DND-41 (cell line): ENCODE data around the gene CEMIP2.

Source experiments
- ATAC-seq: fragments of 200-7000 bp; cut with Tn5 transposase; 3 replicates; pipeline ENCODE4 v1.9.1; 2021; ENCODE audit warnings: low read depth; ENCODE audit not compliant: insufficient read depth
- DNase-seq: peaks from one replicate; pipeline ENCODE4 v3.0.0-alpha.2; 2020
- H2AFZ ChIP-seq: 2 replicates; pipeline ENCODE4 v1.6.0; 2012; ENCODE audit warnings: low read depth, low read length
- H3K27ac ChIP-seq: 2 replicates; pipeline ENCODE4 v1.5.1; 2012; ENCODE audit warnings: low read length, inconsistent platforms
- H3K27me3 ChIP-seq: fragments of 200-600 bp; sonication (generic); 2 replicates; pipeline ENCODE4 v1.6.0; 2012; ENCODE audit warnings: low read length, mild to moderate bottlenecking, inconsistent platforms; ENCODE audit not compliant: insufficient read depth, poor library complexity
- H3K36me3 ChIP-seq: 2 replicates; pipeline ENCODE4 v1.5.1; 2012; ENCODE audit warnings: low read length, inconsistent platforms; ENCODE audit not compliant: insufficient read depth
- H3K4me1 ChIP-seq: 2 replicates; pipeline ENCODE4 v1.5.1; 2012; ENCODE audit warnings: mild to moderate bottlenecking, low read length; ENCODE audit not compliant: insufficient read depth
- H3K4me2 ChIP-seq: 2 replicates; pipeline ENCODE4 v1.6.0; 2012; ENCODE audit warnings: mild to moderate bottlenecking, moderate library complexity, low read length, inconsistent platforms; ENCODE audit not compliant: insufficient read depth
- H3K4me3 ChIP-seq, 2 experiments: fragments of 200-600 bp in 1 of 2; shearing (Covaris generic) in 1 of 2; 2 replicates each; pipeline ENCODE4 v1.5.1; 2012 to 2016; ENCODE audit warnings: inconsistent platforms in 2 of 2, low read length in 2 of 2, mild to moderate bottlenecking in 2 of 2, low read depth in 1 of 2, moderate library complexity in 1 of 2
- H3K79me2 ChIP-seq: 2 replicates; pipeline ENCODE4 v1.6.0; 2012; ENCODE audit warnings: low read length, inconsistent platforms; ENCODE audit not compliant: insufficient read depth
- H3K9ac ChIP-seq: 2 replicates; pipeline ENCODE4 v1.6.0; 2012; ENCODE audit warnings: low read depth, mild to moderate bottlenecking, inconsistent platforms, low read length, moderate library complexity
- H3K9me3 ChIP-seq: 2 replicates; pipeline ENCODE4 v1.5.1; 2012; ENCODE audit warnings: low read length, moderate library complexity, mild to moderate bottlenecking, inconsistent platforms; ENCODE audit not compliant: insufficient read depth, severe bottlenecking
- H4K20me1 ChIP-seq: 2 replicates; pipeline ENCODE4 v1.6.0; 2012; ENCODE audit warnings: low read length; ENCODE audit not compliant: insufficient read depth
- EZH2 ChIP-seq: IDR thresholded peaks from 3 replicates; pipeline ENCODE4 v1.6.1; 2012; ENCODE audit warnings: borderline replicate concordance, low read depth, mild to moderate bottlenecking, moderate library complexity, low read length, inconsistent platforms; ENCODE audit not compliant: severe bottlenecking
- TF ChIP-seq, protein P1 (sequence below): IDR thresholded peaks from 2 replicates; pipeline ENCODE4 v1.5.1; 2012; ENCODE audit warnings: borderline replicate concordance, low read length, moderate library complexity, mild to moderate bottlenecking; ENCODE audit not compliant: poor library complexity, severe bottlenecking; ENCODE audit errors: extremely low read depth

Gene CEMIP2

DNA sequence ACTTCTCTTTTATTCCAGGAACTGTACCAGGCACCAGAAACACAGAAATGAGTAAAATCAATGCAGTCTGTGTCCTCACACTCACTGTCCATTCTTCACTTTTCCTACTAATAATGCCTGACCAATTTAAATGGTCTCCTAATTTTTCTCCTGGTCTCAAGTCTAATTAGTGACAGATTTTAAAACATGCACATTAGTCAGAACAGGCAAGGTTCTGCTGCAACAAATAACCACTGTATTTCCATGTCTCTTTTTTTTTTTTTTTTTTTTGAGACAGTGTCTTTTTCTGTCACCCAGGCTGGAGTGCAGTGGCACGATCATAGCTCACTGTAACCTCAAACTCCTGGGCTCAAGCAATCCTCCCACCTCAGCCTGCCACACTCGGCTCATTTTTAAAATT, 99.6 kb downstream of the CEMIP2 start:
- Histone ChIP-seq H3K4me1 (no peaks in the 10 kb centered on the region), H3K27ac (no peak overlapping the region), H3K27me3 (no peaks in the 10 kb centered on the region), H3K9ac (no peak overlapping the region), H2AFZ (no peak overlapping the region), H3K4me3 (no peak overlapping the region), H3K4me2 (no peak overlapping the region), H3K36me3 (no peaks in the 10 kb centered on the region), H4K20me1 (no peaks in the 10 kb centered on the region), H3K79me2 (no peaks in the 10 kb centered on the region), H3K9me3 (no peaks in the 10 kb centered on the region)
- no peak for ATAC-seq
- no peak for DNase-seq
- TF ChIP-seq EZH2 = no peak
- TF ChIP-seq, protein P1, sequence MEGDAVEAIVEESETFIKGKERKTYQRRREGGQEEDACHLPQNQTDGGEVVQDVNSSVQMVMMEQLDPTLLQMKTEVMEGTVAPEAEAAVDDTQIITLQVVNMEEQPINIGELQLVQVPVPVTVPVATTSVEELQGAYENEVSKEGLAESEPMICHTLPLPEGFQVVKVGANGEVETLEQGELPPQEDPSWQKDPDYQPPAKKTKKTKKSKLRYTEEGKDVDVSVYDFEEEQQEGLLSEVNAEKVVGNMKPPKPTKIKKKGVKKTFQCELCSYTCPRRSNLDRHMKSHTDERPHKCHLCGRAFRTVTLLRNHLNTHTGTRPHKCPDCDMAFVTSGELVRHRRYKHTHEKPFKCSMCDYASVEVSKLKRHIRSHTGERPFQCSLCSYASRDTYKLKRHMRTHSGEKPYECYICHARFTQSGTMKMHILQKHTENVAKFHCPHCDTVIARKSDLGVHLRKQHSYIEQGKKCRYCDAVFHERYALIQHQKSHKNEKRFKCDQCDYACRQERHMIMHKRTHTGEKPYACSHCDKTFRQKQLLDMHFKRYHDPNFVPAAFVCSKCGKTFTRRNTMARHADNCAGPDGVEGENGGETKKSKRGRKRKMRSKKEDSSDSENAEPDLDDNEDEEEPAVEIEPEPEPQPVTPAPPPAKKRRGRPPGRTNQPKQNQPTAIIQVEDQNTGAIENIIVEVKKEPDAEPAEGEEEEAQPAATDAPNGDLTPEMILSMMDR = no peak

GRCh38 chr9:71665247-71665646, 103.1 kb downstream of the CEMIP2 start:
- Histone ChIP-seq H3K4me3 (no peak overlapping the region), H3K36me3 (no peaks in the 10 kb centered on the region), H3K9ac (no peak overlapping the region), H2AFZ (no peak overlapping the region), H4K20me1 (no peaks in the 10 kb centered on the region), H3K9me3 (no peaks in the 10 kb centered on the region), H3K4me2 (no peak overlapping the region), H3K4me1 (no peaks in the 10 kb centered on the region), H3K79me2 (no peaks in the 10 kb centered on the region), H3K27me3 (no peaks in the 10 kb centered on the region), H3K27ac (no peak overlapping the region)
- DNase-seq (no peak), ATAC-seq (no peak)
- no peak for TF ChIP-seq EZH2
- TF ChIP-seq, protein P1 = no peak

- no peaks in the 10 kb centered on the region for H3K4me1 ChIP-seq
- H3K27me3 ChIP-seq = no peaks in the 10 kb centered on the region
- H3K27ac ChIP-seq = no peak overlapping the region
- no peak for TF ChIP-seq EZH2
- TF ChIP-seq, protein P1 = no peak
- H3K9me3 ChIP-seq = no peaks in the 10 kb centered on the region
- no peak overlapping the region for H3K9ac ChIP-seq
- no peaks in the 10 kb centered on the region for H4K20me1 ChIP-seq
- H2AFZ ChIP-seq = no peak overlapping the region
- H3K36me3 ChIP-seq = no peaks in the 10 kb centered on the region
- H3K79me2 ChIP-seq = no peaks in the 10 kb centered on the region
- ATAC-seq (no peak), DNase-seq (no peak)
- H3K4me3 ChIP-seq = no peak overlapping the region
- H3K4me2 ChIP-seq = no peak overlapping the region
These were observed 103.7 kb downstream of the CEMIP2 start for GRCh38 chr9:71664566-71664965.

DNA sequence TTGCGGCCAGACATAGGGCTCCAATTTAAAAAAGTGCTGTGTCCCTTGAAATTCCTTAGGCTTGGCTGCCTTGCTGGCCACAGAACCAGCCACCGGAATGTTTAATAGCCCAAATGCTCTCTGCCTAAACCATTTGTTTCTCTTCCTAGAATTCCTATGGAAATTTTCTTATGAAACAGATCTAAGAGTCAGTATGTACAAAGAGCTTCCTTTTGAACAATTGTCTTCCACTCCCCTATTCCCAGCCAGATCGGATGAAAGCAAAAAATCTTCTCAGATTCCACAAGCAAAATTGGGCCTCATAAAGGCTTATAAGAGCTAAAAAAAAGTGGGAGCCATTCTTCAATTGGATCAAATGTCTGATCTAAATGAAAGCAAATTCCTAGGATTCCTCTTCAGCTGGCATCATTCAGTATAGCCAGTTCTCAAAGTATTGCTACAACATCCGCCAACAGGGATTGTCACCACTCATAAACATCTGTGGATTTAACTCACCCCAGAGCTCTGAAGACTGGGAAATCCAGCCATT, 104.3 kb downstream of the CEMIP2 start:
- no peak for ATAC-seq
- TF ChIP-seq, protein P1 = no peak
- TF ChIP-seq EZH2 = no peak
- Histone ChIP-seq H3K36me3 (no peaks in the 10 kb centered on the region), H3K27me3 (no peaks in the 10 kb centered on the region), H2AFZ (no peak overlapping the region), H3K4me1 (no peaks in the 10 kb centered on the region), H3K9me3 (no peaks in the 10 kb centered on the region), H4K20me1 (no peaks in the 10 kb centered on the region), H3K9ac (no peak overlapping the region), H3K4me2 (no peak overlapping the region), H3K4me3 (no peak overlapping the region), H3K79me2 (no peaks in the 10 kb centered on the region), H3K27ac (no peak overlapping the region)
- DNase-seq = no peak
